ENCODE results near the gene ASNSD1.
"Not testable (repeated sequence)": the region's sequence is repeated elsewhere in the genome, so short reads cannot be mapped to it uniquely, and the experiment has no call there.

Gene ASNSD1

DNA sequence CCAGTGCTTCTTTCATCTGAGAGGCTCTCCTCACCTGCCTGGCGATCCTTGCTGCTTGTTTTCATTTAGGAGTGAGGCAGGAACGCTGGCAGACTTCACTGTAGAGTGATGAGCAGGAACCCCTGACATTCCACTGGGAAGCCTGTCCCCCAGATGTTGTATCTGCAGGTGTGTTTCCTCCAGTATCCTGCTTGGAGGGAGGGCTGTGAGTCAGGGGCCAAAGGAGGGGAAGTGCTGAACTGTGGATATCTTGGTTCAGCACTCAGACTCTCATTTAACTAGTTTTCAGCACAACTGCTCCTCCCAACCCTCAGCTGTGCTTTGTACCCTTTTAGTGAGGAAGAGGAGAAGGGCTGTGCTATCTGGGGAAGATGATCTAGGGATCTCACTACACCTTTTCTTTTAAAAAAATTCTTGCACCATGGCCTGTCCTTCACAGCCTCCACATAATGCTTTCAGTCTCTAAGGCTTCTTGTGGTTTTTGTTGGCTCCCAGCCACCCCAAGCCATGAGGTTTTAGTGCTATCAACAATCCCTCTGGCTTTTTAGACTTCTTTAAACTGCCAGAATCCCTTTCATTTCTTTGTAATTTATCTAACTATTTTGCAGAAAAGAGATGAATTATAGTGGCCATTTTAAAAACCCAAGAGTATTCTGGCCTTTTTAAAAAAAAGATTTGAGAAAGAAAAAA is 24.4 kb downstream of the ASNSD1 start:
- H3K27ac Mint-ChIP-seq: no peak overlapping the region
- peaks cover 10% of the 10 kb centered on the region for H3K4me1 Mint-ChIP-seq (ENCODE audit: low read depth)
- peaks cover 5% of the 10 kb centered on the region for H3K36me3 Mint-ChIP-seq (ENCODE audit: low read depth)
- no peaks in the 10 kb centered on the region for H3K27me3 Mint-ChIP-seq (ENCODE audit: low read depth)
- H3K4me3 Mint-ChIP-seq: no peak overlapping the region
- DNase-seq (ENCODE audit: low spot score): no peak
- no peaks in the 10 kb centered on the region for H3K9me3 Mint-ChIP-seq

DNA sequence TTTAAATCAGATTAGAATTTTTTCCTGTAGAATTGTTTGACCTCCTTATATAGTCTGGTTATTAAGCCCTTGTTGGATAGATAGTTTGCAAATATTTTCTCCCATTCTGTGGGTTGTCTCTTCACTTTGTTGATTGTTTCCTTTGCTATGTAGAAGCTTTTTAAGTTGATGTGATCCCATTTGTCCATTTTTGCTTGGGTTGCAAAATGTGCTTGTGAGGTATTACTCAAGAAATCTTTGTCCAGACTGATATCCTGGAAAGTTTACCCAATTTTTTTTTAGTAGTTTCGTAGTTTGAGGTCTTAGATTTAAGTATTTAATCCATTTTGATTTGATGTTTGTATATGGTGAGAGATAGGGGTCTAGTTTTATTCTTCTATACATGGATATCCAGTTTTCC is 26.5 kb downstream of the ASNSD1 start:
- not testable (repeated sequence) for H3K27me3 Mint-ChIP-seq (ENCODE audit: low read depth); H3K4me1 Mint-ChIP-seq (ENCODE audit: low read depth); H3K36me3 Mint-ChIP-seq (ENCODE audit: low read depth); H3K4me3 Mint-ChIP-seq; H3K27ac Mint-ChIP-seq; DNase-seq (ENCODE audit: low spot score); H3K9me3 Mint-ChIP-seq

DNA sequence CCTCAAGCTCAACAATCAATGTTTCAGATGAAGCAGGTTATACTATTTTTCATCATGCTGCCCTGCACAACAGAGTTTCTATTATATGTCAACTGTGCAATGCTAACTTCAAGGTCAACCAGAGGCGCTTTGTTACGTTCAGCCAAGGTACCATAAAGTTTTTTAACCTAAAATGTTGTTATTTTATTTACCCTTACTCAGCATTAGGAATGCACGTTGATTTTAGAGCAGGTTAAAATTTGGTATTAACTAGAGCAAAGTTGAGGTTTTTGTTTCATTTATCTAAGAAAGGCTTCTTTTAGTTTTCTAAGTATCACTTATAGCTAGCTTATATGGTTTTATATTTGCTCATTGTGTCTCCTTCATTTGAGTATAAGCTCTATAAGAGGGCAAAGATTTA is 35.0 kb downstream of the ASNSD1 start:
- H3K27ac Mint-ChIP-seq: no peak overlapping the region

DNA sequence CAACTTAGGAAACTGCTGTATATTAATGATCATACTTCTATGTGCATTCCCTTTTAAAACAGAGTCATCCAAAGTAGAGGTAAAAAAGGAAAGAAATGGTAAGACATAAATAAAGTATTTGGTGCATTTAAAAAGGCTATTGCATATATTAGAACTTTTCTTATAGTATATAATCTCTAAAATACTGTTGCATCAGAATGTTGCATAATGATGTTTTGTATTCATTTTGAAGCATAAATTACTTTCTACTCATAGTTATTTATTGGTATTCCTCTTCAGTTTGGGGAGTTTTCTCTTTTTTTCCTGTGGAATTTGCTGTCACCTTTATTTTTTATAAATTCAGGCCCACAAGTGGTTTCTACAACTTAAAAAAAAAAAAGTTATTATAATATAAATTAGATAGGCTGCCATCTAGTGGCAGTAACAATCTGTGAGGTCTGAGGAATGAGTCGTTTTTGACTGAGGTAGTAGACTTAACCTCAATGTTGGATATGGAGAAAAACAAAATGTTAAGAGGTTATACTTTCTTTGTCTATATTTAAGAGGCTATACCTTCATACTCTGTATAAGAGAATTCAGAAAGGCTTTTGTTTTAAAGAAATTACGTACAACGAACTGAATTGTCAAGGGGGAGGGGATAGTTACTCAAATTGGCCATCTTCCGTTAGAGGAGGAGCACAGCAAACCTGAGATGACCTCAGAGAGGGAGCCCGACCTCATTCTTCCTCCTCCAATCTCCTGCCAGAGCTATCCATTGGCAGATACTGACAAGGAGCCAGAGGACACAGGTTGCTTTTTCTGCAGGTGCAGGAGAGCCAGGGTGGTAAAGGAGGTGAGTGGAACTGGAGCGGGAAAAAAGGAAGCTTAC is 37.0 kb downstream of the ASNSD1 start:
- no peaks in the 10 kb centered on the region for H3K36me3 Mint-ChIP-seq (ENCODE audit: low read depth)
- H3K9me3 Mint-ChIP-seq: no peaks in the 10 kb centered on the region
- no peak overlapping the region for H3K4me3 Mint-ChIP-seq
- DNase-seq (ENCODE audit: low spot score): no peak
- no peaks in the 10 kb centered on the region for H3K27me3 Mint-ChIP-seq (ENCODE audit: low read depth)
- H3K27ac Mint-ChIP-seq: peak overlapping the region; percentile 0
- peaks cover 1% of the 10 kb centered on the region for H3K4me1 Mint-ChIP-seq (ENCODE audit: low read depth)

More for the DNA sequence above, 35.0 kb downstream of the ASNSD1 start:
- no peaks in the 10 kb centered on the region for H3K27me3 Mint-ChIP-seq (ENCODE audit: low read depth)
- peaks cover 1% of the 10 kb centered on the region for H3K4me1 Mint-ChIP-seq (ENCODE audit: low read depth)
- H3K9me3 Mint-ChIP-seq: no peaks in the 10 kb centered on the region
- no peak overlapping the region for H3K4me3 Mint-ChIP-seq
- no peak for DNase-seq (ENCODE audit: low spot score)
- H3K36me3 Mint-ChIP-seq (ENCODE audit: low read depth): peaks cover 5% of the 10 kb centered on the region

DNA sequence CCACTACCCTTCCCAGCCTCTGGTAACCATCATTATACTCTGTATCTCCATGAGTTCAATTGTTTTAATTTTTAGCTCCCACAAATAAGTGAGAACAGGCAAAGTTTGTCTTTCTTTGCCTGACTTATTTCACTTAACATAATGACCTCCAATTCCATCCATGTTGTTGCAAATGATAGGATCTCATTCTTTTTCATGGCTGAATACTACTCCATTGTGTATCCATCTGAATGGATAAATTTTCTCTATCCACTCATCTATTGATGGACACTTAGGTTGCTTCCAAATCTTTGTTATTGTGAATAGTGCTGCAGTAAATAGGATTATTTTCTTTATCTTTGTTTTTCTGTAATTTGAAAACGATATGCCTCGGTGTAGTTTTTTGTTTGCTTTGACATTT is 39.4 kb downstream of the ASNSD1 start:
- H3K27ac Mint-ChIP-seq: no peak overlapping the region
- H3K4me3 Mint-ChIP-seq: no peak overlapping the region
- no peak for DNase-seq (ENCODE audit: low spot score)
- no peaks in the 10 kb centered on the region for H3K36me3 Mint-ChIP-seq (ENCODE audit: low read depth)
- H3K9me3 Mint-ChIP-seq: no peaks in the 10 kb centered on the region
- H3K27me3 Mint-ChIP-seq (ENCODE audit: low read depth): no peaks in the 10 kb centered on the region
- H3K4me1 Mint-ChIP-seq (ENCODE audit: low read depth): peaks cover 1% of the 10 kb centered on the region

DNA sequence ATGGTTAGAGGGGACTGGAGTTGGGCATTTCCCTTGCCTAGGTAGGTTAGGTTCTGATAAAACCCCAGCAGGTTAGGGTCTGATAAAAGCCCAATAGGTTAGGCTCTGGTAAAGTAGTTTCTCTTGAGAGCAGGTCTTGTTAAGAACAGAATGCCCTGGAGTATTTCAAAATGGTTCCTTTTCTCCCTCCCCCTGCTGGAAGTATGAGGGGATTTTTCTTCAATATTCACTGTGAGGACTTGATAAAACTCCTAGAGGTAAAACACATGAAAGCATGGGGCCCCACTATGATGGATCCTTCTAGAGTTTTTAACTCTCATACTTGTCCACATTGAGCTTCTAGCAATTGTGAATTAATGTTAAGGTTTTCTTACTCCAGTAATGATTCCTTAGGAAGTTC is 40.8 kb downstream of the ASNSD1 start:
- Mint-ChIP-seq H3K36me3 (ENCODE audit: low read depth) (no peaks in the 10 kb centered on the region), H3K27ac (no peak overlapping the region), H3K9me3 (no peaks in the 10 kb centered on the region), H3K27me3 (ENCODE audit: low read depth) (no peaks in the 10 kb centered on the region), H3K4me3 (no peak overlapping the region), H3K4me1 (ENCODE audit: low read depth) (peaks cover 1% of the 10 kb centered on the region)
- no peak for DNase-seq (ENCODE audit: low spot score)

DNA sequence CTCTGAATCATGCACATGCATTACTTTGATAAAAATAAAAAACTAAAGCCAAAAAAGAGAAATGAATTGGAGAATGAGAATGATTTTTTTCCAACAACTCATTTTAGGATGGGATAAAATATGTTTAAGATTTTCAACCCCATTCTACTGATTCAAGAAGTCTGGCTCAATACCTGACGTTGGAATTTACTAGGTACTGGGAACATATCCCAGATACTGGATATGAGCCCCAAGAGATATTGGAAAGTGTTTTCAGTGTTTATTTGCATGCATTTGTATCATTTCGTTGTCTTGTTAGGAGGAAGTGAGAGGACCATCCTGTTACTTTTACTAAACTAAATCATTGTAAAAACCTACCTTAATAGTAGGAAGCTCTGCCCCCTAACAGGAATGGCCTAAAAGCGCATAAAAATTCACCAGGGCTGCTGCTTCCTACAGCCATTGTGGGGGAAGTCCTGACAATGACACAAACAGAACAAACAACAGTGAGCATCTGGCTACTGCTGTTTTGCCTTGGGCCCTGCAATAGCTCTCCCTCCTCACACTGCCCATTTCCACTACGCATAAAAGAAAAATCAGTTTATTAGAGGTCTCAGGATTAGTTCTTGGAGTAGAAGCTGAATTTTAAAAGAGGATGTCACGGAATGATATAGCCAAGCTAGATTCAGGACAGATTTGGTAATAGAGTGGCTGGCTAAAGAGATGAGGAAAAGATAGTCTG is 48.4 kb downstream of the ASNSD1 start:
- Mint-ChIP-seq H3K36me3 (ENCODE audit: low read depth) (peaks cover 8% of the 10 kb centered on the region), H3K9me3 (peaks cover 10% of the 10 kb centered on the region), H3K4me3 (no peak overlapping the region), H3K4me1 (ENCODE audit: low read depth) (no peaks in the 10 kb centered on the region), H3K27me3 (ENCODE audit: low read depth) (no peaks in the 10 kb centered on the region), H3K27ac (no peak overlapping the region)
- no peak for DNase-seq (ENCODE audit: low spot score)

DNA sequence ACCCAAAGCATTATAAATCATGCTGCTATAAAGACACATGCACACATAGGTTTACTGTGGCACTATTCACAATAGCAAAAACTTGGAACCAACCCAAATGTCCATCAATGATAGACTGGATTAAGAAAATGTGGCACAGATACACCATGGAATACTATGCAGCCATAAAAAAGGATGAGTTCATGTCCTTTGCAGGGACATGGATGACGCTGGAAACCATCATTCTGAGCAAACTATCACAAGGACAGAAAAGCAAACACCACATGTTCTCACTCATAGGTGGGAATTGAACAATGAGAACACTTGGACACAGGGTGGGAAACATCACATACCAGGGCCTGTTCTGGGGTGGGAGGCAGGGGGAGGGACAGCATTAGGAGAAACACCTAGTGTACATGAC is 56.3 kb downstream of the ASNSD1 start:
- peaks cover 19% of the 10 kb centered on the region for H3K9me3 Mint-ChIP-seq

DNA sequence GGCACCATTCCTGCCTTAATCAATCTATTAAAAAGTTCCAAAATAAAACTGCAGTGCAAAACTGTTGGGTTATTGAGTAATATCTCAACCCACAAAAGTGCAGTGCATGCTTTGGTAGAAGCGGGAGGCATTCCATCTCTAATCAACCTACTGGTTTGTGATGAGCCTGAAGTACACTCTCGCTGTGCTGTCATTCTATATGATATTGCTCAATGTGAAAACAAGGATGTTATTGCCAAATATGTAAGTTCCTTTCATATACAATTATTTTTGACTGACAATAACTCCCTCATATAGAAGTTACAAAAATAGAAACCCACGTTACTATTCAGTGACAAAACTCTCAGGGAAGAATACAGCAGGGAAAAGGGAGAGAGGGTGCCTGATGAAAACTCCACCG is 58.3 kb downstream of the ASNSD1 start:
- Mint-ChIP-seq H3K9me3 (peaks cover 9% of the 10 kb centered on the region), H3K27ac (no peak overlapping the region), H3K4me3 (no peak overlapping the region), H3K27me3 (ENCODE audit: low read depth) (no peaks in the 10 kb centered on the region), H3K4me1 (ENCODE audit: low read depth) (peaks cover 9% of the 10 kb centered on the region), H3K36me3 (ENCODE audit: low read depth) (peaks cover 3% of the 10 kb centered on the region)
- DNase-seq (ENCODE audit: low spot score): no peak

More for the DNA sequence above, 56.3 kb downstream of the ASNSD1 start:
- H3K27me3 Mint-ChIP-seq (ENCODE audit: low read depth); H3K36me3 Mint-ChIP-seq (ENCODE audit: low read depth); DNase-seq (ENCODE audit: low spot score); H3K4me3 Mint-ChIP-seq; H3K27ac Mint-ChIP-seq; H3K4me1 Mint-ChIP-seq (ENCODE audit: low read depth): not testable (repeated sequence)

Measured in T-helper 2 cell treated with Interferon-gamma antibody and Interleukin-4, amounts not matched to agents 5 μg/mL and 100 μg/mL, for 36 hours (primary cell).